HG02885 (cell line): Measurements from ENCODE around the gene CYYR1.

Source experiments
- ATAC-seq: cut with Tn5 transposase; IDR thresholded peaks from one replicate; pipeline ENCODE4 v1.9.1; 2021; ENCODE audit warnings: mild to moderate bottlenecking; ENCODE audit not compliant: unreplicated experiment, poor library complexity

Gene CYYR1

GRCh38 chr21:26443867-26444266, 129.2 kb downstream of the CYYR1 start:
- ATAC-seq, result no peak

- ATAC-seq, result no peak
Measured at GRCh38 chr21:26443291-26443690, 129.8 kb downstream of the CYYR1 start.

- ATAC-seq, result no peak
Measured at GRCh38 chr21:26441149-26441548, 131.9 kb downstream of the CYYR1 start.

DNA sequence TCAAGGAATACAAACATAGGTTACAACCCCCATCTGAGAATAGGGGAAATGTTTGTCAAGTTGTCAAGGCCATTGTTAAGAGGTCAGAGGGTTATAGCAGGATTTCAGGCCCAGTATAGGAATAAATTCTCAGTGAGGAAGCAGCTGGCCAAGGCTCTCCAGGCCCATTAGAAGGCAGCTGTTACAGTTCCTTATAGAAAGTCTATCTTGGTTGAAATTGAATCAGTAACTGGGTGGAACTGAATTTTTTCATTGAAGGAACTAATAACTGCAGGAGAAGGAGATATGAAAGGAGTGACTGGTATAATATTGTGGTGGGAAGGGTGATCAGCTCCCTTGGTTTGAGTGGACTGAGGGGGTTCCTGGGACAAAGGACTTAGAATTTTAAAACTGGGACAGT, 134.1 kb downstream of the CYYR1 start:
- no peak for ATAC-seq

DNA sequence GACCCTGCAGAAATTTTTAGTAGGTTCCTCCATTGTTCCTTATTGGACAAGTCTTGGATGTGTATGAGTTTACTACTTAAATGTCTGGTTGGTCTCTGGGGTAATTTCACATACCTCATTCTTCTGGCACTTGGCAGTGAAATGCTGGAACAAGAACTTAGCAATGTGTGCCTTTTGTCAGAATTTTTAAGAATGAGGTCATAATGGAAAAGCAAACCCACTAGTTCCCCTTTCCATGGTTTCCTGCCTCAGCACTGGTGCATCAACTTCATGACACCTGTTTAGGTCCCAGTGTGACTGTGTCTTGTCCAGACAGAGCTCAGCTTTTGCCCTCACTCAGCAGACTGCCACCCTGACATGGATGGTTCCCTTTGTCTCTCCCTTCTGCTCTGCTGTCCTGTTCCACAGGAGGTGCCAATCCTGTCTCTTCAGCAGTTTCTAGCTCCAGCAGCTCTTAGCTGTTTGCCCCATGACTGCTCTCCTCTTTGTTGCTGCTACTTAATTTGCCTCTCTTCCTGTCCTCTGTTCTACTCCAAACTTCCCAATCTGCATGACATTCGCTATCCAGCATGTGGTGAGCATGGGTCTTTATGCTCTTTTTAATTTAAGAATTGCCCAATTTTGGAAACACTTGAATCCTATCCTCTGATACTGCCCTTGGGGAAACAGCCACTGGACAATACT, 135.6 kb downstream of the CYYR1 start:
- no peak for ATAC-seq

- ATAC-seq, result no peak
Measured at GRCh38 chr21:26433386-26433785, 139.7 kb downstream of the CYYR1 start.

DNA sequence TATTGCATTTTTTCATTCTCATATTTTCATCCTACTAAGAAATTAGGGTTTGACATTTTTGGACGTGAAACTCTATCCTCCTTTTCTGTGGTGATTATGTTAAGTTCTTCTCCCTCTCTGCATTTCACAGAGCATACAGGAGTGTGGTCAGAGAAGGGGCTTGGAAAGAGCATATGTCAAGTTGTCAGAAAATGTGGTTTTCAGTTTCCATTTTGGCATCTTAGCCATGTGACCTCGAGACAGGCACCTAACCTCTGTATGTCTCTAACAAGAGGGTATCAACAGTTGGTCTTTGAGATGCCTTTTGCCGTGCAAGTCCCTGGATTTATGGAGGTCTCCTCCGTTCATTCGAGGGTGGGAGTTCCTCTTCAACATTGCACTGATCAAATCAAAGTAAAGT, 140.7 kb downstream of the CYYR1 start:
- ATAC-seq, result no peak

- ATAC-seq, result no peak
Measured at GRCh38 chr21:26425576-26425975, 147.5 kb downstream of the CYYR1 start.

DNA sequence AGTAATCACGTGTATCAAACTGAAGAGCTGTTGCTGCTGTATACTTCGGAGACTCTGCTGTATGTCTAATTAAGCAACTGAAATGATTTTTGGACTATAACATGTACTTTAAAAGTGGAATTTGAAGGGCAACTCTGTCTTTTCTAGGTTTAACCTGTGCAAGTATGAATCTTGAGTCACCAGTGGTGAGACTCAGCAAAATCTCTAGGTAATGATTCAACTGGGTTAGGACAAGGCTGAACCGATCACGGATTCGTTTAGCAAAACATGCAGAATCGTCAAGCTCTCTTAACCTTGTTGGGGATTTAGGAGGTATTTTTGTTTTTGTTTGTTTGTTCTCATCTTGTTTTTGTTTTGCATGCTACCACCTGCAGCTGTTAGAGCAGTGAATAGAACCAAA, 149.6 kb downstream of the CYYR1 start:
- no peak for ATAC-seq

DNA sequence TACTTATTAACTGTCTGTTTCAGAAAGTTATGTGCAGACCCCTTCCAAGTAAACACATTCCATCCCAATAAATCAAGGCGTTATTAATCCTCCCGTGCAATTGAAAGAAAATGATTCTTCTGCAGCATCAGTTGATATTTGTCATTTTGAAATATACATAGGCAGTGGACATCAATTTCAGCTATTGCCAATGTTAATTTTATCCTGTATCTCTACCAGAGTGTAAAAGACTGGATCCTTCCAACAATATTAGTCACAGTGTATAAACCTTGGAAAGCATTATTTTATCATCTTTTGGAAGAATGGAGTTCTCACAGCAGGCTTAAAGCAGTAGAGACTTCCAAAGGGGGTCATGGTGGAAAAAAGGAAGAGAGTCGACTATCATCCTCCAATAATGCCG, 150.4 kb downstream of the CYYR1 start:
- ATAC-seq, result no peak

DNA sequence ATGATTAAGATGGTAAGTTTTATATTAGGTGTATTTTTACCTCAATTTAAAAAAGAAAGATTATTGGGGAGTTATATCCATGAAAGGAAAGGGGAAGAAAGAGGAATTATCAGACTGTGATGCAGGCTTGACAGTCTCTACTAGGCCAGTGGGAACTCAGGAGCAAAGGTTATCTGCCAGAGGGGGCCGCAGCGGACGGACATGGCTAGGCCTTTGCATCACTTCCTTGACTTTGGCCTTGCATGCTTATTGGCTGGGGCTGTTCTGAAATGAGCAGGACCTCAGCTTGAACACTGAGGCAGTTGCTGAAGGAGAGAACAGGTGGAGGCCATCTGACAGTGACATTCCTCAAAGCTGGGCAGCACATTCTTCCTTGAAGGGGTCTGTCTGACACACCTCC, 150.9 kb downstream of the CYYR1 start:
- ATAC-seq, result no peak

- no peak for ATAC-seq
Measured at GRCh38 chr21:26421724-26422123, 151.4 kb downstream of the CYYR1 start.
